K562 (cell line): ENCODE data around the gene ENHO.

Source experiments
- EZH2 ChIP-seq: IDR thresholded peaks from 2 replicates; pipeline ENCODE4 v1.6.1; 2012; ENCODE audit warnings: low read depth, mild to moderate bottlenecking, inconsistent platforms, low read length, borderline replicate concordance
- HDGF ChIP-seq: fragments of 450-650 bp; IDR thresholded peaks from 2 replicates; pipeline ENCODE4 v1.6.1; 2016
- HMGXB4 ChIP-seq: sonication (generic); formaldehyde crosslinking; IDR thresholded peaks from 2 replicates; pipeline ENCODE4 v1.8.1; 2023; ENCODE audit warnings: mild to moderate bottlenecking, missing genetic modification reagents
- POLR2A ChIP-seq: fragments of 450-650 bp; conservative IDR thresholded peaks from 2 replicates; pipeline ENCODE4 v1.6.1; 2016
- RAD21 ChIP-seq, 2 experiments: fragments of 250-450 bp in 1 of 2; fragments of 450-650 bp in 1 of 2; sonication (Bioruptor Pico) in 1 of 2; formaldehyde crosslinking in 1 of 2; IDR thresholded peaks in 1 of 2; conservative IDR thresholded peaks in 1 of 2; 2 replicates each; pipeline versions ENCODE4 v1.4.0 to v1.8.0; 2020 to 2022; ENCODE audit warnings: mild to moderate bottlenecking in 2 of 2, moderate library complexity in 1 of 2
- SP1 ChIP-seq: sonication (generic); formaldehyde crosslinking; IDR thresholded peaks from 2 replicates; pipeline ENCODE4 v1.8.1; 2022; ENCODE audit warnings: mild to moderate bottlenecking, missing genetic modification reagents
- SREBF1 ChIP-seq: fragments of 150-350 bp; IDR thresholded peaks from 2 replicates; pipeline ENCODE4 v1.6.1; 2014; ENCODE audit warnings: antibody characterized with exemption, low read depth, low read length, borderline replicate concordance
- SRF ChIP-seq, 2 experiments: fragments of 250-450, 450-650 bp in 1 of 2; sonication (Bioruptor Pico) in 1 of 2; sonication (generic) in 1 of 2; formaldehyde crosslinking; IDR thresholded peaks; 2 replicates each; pipeline versions ENCODE4 v1.5.0 to v1.5.1; 2020 to 2022; ENCODE audit warnings: mild to moderate bottlenecking in 1 of 2, missing genetic modification reagents in 1 of 2
- STAT6 ChIP-seq: sonication (generic); formaldehyde crosslinking; IDR thresholded peaks from 2 replicates; pipeline ENCODE4 v1.8.1; 2023; ENCODE audit warnings: mild to moderate bottlenecking, missing genetic modification reagents
- ZFP30 ChIP-seq: fragments of 250-450 bp; sonication (Bioruptor Pico); IDR thresholded peaks from 2 replicates; pipeline ENCODE4 v1.8.0; 2022; ENCODE audit warnings: moderate library complexity, mild to moderate bottlenecking, inconsistent platforms, borderline replicate concordance
- ZKSCAN8 ChIP-seq: fragments of 200-800 bp; sonication (Bioruptor generic); IDR thresholded peaks from 2 replicates; pipeline ENCODE4 v1.6.1; 2016; ENCODE audit warnings: missing genetic modification characterization, missing compliant biosample characterization
- ZNF695 ChIP-seq: fragments of 450-650 bp; formaldehyde crosslinking; IDR thresholded peaks from 2 replicates; pipeline ENCODE4 v1.4.0; 2020; ENCODE audit warnings: mild to moderate bottlenecking, moderate library complexity

GRCh38 chr9:34514816-34515215 lies 8.0 kb downstream of the ENHO start:
- TF ChIP-seq ZFP30 = no peak
- TF ChIP-seq HMGXB4 (CRISPR knock-in tag) = no peak
- no peak for TF ChIP-seq EZH2
- no peak for TF ChIP-seq SREBF1
- no peak for TF ChIP-seq POLR2A
- no peak for TF ChIP-seq RAD21 (CRISPR knock-in tag; conservative IDR thresholded peaks at IDR 0.05 in 1 of 2, IDR thresholded peaks at IDR 0.05 in 1 of 2)
- TF ChIP-seq SP1 (CRISPR knock-in tag) = no peak
- TF ChIP-seq STAT6 (CRISPR knock-in tag) = no peak
- TF ChIP-seq SRF (CRISPR knock-in tag; IDR thresholded peaks at IDR 0.05) = no peak
- no peak for TF ChIP-seq ZKSCAN8 (CRISPR knock-in tag)
- no peak for TF ChIP-seq ZNF695 (CRISPR knock-in tag)
- no peak for TF ChIP-seq HDGF
